Stimulated activated CD8-positive, alpha-beta memory T cell treated with anti-CD3 and anti-CD28 coated beads, Interleukin-4, amount 100 ng/mL, for 24 hours (primary cell): ENCODE results near the gene GCC2.
"Not testable (repeated sequence)": the region's sequence is repeated elsewhere in the genome, so short reads cannot be mapped to it uniquely, and the experiment has no call there.

Experiments used
- DNase-seq: peaks from one replicate; pipeline ENCODE4 v3.0.0-alpha.2; 2020; ENCODE audit warnings: low read depth

Gene GCC2

GRCh38 chr2:108448678-108449409, at the start of gene GCC2:
Gene GCC2 (plus strand): TSS chr2:108449206. CDS start chr2:108449275, 69 bp downstream.
- peak; percentile 92 for DNase-seq

DNA sequence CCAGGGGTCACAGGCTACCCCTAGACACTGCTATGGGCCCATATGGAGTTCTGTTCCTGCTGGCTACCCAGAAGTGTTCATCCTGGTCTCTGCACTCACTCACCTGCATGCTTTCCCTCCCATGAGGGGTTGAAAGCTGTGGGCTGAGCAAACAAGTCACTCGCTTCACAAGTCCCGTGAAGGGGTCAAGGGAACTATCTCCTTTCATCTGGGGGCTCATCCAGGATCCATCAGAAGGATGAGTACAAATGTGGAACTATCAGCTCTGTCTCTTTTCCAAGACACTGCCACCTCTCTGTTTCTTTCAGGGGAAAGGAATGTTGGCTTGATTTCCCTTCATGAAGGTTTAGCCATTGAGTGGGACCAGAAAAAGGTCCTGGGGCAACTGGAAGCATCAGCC, 49.5 kb upstream of the GCC2 start:
- no peak for DNase-seq

DNA sequence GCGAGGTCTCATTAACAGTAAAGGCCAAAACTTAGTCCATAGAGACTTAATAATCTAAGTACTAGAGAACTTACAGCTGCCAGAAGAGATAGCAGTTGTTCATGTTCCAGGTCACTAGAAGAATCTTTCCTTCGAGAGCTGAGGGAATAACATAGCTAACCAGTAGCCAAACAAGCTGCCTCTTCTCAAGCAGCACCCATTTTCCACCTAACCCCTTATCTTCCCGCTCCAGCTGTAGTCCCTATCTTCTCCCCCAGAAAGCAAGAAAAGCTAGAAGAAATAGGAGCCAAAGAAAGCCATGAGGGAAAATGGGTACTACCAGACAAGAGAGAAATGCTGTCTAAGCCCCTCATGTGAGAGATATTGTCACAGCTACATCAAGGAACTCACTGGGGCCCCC, 47.2 kb upstream of the GCC2 start:
- no peak for DNase-seq

- DNase-seq, result no peak
Observed at GRCh38 chr2:108403494-108403893, 45.5 kb upstream of the GCC2 start.

DNA sequence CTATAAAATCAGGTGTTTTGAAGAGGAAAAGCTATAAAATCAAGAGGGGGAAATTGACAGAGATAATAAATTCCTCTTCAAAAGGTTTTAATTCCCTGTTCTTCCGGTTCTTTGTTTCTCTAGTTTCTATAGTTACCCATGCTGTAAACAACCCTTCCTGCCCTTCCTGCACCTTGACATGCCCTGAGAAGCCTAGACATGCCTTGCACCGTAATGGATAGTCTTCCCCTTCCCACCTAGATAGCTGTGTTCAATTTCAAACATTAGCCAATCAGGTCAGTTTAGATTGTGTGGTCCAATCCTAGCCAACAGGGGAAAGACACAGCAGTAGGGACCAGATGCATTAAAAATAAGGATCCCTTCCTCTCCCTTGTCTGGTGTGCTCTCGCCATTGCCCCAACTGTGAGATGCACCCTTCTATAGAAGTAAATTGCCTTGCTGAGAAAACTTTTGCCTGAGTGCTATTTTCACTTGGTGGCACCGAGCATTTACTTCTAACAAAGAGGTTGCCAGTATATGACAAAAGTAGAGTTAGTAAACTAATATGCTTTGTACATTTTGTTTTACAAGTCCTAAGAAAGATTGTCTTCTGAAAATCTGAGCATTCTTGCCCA, 44.1 kb upstream of the GCC2 start:
- no peak for DNase-seq

- DNase-seq, result no peak
Observed at GRCh38 chr2:108407864-108408729, 40.9 kb upstream of the GCC2 start.

GRCh38 chr2:108409768-108410167, 39.2 kb upstream of the GCC2 start:
- DNase-seq, result no peak

DNA sequence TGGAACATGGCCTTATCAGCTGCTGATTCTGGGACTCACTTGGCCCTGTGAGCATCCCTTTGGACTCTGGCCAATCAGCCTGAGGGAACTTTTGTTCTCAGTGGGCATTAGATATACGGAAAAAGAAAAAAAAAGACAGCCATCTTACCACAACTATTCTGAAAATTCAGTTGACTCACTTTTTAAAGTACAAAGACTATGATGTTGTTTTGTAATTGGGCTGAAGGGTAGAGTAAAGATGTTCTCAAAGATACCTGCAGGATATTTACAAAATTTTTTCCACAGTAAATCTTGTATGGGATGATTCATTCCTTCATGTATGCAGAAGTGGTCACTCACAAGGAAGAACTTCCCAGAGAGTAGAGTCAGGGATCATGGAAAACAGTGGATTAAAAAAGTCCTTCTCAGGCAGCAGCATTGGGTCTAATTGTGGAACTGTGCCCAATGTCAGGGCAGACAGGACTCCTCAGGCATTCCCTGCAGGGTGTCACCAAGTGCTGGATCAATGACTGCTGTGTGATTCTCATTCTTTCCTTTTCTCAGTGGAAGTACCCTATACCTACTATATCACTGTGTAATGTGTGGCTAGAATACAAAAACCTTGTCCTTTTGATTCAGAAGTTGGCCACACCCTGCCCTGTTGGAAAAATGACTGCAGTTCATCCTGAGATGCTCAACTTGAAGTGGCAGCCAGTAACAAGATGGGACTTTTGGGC, 35.9 kb upstream of the GCC2 start:
- DNase-seq, result no peak

DNA sequence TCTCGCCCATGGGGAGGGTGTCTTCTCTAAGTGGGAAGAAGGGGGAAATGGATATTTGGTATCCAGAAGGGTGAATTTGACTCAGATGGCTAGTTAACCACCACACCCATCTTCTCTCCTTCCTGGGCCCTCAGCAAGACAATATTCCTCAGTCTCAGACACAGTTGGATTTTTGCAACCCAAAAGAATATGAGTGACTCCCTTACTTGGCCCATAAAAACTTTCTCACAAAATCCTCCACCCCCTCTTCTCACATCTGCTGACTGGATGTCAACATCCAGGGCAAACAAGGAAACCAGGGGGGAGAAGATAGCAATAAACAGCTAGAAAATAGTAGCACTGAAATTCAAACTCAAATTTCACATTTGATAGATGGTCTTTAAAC, 35.3 kb upstream of the GCC2 start:
- no peak for DNase-seq

- no peak for DNase-seq
Observed at GRCh38 chr2:108414256-108414876, 34.6 kb upstream of the GCC2 start.

- no peak for DNase-seq
Observed at GRCh38 chr2:108414945-108415344, 34.1 kb upstream of the GCC2 start.

- no peak for DNase-seq
Observed at GRCh38 chr2:108417254-108417653, 31.8 kb upstream of the GCC2 start.

- no peak for DNase-seq
Observed at GRCh38 chr2:108418416-108418815, 30.6 kb upstream of the GCC2 start.

DNA sequence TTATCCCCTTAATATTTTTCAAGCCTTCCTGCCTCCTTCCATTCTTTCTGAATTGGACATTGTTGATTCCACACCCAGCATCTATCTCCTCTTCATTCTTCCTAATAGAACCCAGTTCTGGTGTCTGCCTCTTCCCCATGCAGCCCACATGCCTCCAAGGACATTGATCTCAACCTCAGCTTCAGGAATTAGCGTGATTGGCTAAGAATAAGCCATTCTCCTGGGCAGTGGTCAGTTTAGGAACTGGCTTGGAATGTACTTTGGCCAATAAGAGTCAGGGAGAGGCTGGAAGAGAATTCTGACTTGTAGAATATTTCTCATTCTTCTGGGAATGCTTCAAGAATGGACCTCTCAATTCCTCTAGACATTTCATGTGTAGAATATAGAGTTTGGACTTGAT, 25.9 kb upstream of the GCC2 start:
- no peak for DNase-seq

DNA sequence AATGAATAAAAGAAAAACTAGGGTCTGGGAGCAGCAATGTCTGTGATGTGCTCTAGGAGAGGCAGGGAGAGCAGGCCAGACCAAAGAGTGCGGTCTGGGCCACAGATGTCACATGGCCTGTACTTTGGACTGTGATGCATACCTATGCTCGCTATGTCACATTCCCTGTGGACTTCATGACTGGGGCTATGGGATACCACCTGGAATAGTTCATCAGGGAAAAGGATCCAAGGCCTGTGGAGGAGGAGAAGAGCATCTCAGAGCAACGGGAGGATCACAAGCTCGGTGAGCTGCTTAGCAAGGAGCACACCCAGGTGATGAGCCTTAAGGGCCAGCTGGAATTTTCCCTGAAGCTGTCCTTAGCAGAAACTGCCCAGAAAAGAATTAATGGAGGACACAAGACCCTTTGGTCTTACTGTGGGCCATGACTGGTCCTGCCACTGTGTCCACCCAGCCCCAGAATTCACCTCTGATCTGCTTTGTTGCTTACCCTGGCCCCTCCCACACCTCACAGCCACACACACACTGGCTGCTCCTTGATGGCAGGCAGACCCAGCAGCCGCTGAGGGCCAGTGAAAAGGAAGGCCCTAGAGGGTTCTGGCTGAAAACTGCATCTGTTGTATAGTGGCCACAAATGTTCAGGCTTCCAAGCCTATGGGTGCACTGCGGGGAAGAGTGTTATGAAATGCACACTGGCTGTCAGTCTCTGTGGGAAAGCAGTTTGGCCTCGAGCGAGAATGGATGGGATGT, 25.3 kb upstream of the GCC2 start:
- no peak for DNase-seq

- no peak for DNase-seq
Observed at GRCh38 chr2:108428286-108429009, 20.6 kb upstream of the GCC2 start.

- not testable (repeated sequence) for DNase-seq
Observed at GRCh38 chr2:108435578-108435977, 13.4 kb upstream of the GCC2 start.

GRCh38 chr2:108436976-108437375, 12.0 kb upstream of the GCC2 start:
- DNase-seq, result no peak

DNA sequence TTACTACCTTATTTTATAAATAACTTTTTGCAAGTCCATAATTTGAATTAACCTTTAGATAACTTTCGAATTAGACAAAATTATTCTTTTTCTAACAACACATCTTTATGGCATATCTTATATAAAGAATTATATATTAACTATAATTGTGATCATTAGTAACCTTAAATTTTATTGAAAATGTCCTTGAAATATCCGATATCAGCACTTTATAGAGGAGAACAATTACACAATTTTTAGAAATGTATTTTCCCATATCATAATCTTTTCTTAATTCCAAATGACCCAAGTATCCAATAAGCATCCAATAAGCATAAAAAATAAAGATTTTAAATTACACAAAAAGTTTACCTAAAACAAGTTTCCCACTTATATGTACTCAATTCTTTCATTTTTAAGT, 7.3 kb upstream of the GCC2 start:
- DNase-seq, result no peak
